Measurements from ENCODE around the gene MYLK2. TPM values are rescaled to one million over a fixed set of nuclear protein-coding genes. Genes with fewer than 3 reads are reported as not detected.

The MYLK2 gene
- total RNA-seq, 1 experiment from 2014 or later, result 0.74 TPM

- peaks cover 53 to 84% (median 84%) of the 10 kb centered on the region in 3 experiments; a peak in 6 of 7 replicates for H3K36me3 Mint-ChIP-seq (ENCODE audit: insufficient read depth in 1 of 3, low read depth in 3 of 3)
- H2BK5ac ChIP-seq (ENCODE audit: insufficient read length, low read length), result no peak overlapping the region
Measured at GRCh38 chr20:31780839-31781238, 38.3 kb upstream of the MYLK2 start.

More at GRCh38 chr20:31780839-31781238, 38.3 kb upstream of the MYLK2 start:
- Histone ChIP-seq H4K91ac (ENCODE audit: insufficient read length, low read depth, low read length) (no peak overlapping the region), H2AFZ (ENCODE audit: low read length) (no peak overlapping the region), H3T11ph (ENCODE audit: low read length) (no peak overlapping the region), H2BK20ac (ENCODE audit: low read depth, low read length, poor library complexity, severe bottlenecking) (no peak overlapping the region), H2BK120ac (ENCODE audit: low read depth, low read length, poor library complexity, severe bottlenecking) (no peak overlapping the region), H2BK15ac (ENCODE audit: low read depth, low read length) (no peak overlapping the region), H3K9me3 (ENCODE audit: control insufficient read depth, low read depth, low read length) (no peaks in the 10 kb centered on the region), H3K79me2 (ENCODE audit: insufficient read depth, low read length) (no peaks in the 10 kb centered on the region), H4K8ac (replicated peaks; ENCODE audit: insufficient read length, low read depth, low read length) (no peak overlapping the region), H3K9ac (ENCODE audit: extremely low read depth, insufficient read length, low read length) (no peak overlapping the region), H3K4me1 (ENCODE audit: insufficient read depth, low read length) (peaks cover 6% of the 10 kb centered on the region; the same call in 1 of the 2 replicates), H3K23me2 (ENCODE audit: insufficient read length, low read depth, low read length, poor library complexity, severe bottlenecking) (no peaks in the 10 kb centered on the region), H4K5ac (ENCODE audit: insufficient read length, low read depth, low read length) (no peak overlapping the region), H4K20me1 (ENCODE audit: control insufficient read depth, insufficient read depth, insufficient read length) (no peaks in the 10 kb centered on the region), H2BK12ac (ENCODE audit: insufficient read length, low read depth, low read length) (no peak overlapping the region), H3K18ac (ENCODE audit: insufficient read length, low read depth, low read length) (no peak overlapping the region), H3K27ac (ENCODE audit: insufficient read length, low read depth, low read length) (no peak overlapping the region), H3K27me3 (ENCODE audit: insufficient read depth, low read length) (no peaks in the 10 kb centered on the region), H3K4ac (ENCODE audit: low read depth, low read length) (no peak overlapping the region), H3K14ac (ENCODE audit: insufficient read depth, low read length) (no peak overlapping the region), H3K4me2 (ENCODE audit: insufficient read depth, insufficient read length, low read length) (no peak overlapping the region), H3K23ac (ENCODE audit: insufficient read length, low read depth, low read length) (no peak overlapping the region), H3K56ac (ENCODE audit: insufficient read length, low read depth, low read length) (no peak overlapping the region), H3K79me1 (ENCODE audit: insufficient read depth, low read depth, low read length, poor library complexity, severe bottlenecking) (no peaks in the 10 kb centered on the region), H2AK5ac (ENCODE audit: insufficient read length, low read length) (no peak overlapping the region)
- H3K4me1 Mint-ChIP-seq, result peaks cover 11 to 18% of the 10 kb centered on the region in 2 experiments
- no peak overlapping the region for H3K4me3 Mint-ChIP-seq
- no peaks in the 10 kb centered on the region for H3K9me3 Mint-ChIP-seq
- no CpG with 5 or more reads among the region's 2 CpGs for WGBS (ENCODE audit: extremely low coverage, insufficient read length, low lambda C conversion rate)
- H3K27me3 Mint-ChIP-seq (ENCODE audit: low read depth), result no peaks in the 10 kb centered on the region
- no peak overlapping the region for H3K27ac Mint-ChIP-seq
- TF ChIP-seq, protein P1, sequence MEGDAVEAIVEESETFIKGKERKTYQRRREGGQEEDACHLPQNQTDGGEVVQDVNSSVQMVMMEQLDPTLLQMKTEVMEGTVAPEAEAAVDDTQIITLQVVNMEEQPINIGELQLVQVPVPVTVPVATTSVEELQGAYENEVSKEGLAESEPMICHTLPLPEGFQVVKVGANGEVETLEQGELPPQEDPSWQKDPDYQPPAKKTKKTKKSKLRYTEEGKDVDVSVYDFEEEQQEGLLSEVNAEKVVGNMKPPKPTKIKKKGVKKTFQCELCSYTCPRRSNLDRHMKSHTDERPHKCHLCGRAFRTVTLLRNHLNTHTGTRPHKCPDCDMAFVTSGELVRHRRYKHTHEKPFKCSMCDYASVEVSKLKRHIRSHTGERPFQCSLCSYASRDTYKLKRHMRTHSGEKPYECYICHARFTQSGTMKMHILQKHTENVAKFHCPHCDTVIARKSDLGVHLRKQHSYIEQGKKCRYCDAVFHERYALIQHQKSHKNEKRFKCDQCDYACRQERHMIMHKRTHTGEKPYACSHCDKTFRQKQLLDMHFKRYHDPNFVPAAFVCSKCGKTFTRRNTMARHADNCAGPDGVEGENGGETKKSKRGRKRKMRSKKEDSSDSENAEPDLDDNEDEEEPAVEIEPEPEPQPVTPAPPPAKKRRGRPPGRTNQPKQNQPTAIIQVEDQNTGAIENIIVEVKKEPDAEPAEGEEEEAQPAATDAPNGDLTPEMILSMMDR (conservative IDR thresholded peaks at IDR 0.05), result no peak
- no peak for DNase-seq

All from H9 (cell line).